RWPE2 (cell line): Measurements from ENCODE around the gene NELFB.

Experiments used
- ATAC-seq: fragments of 200-7000 bp; cut with Tn5 transposase; 3 replicates; pipeline ENCODE4 v1.9.1; 2021; ENCODE audit warnings: low read depth
- DNase-seq: peaks from one replicate; pipeline ENCODE4 v3.0.0-alpha.2; 2020; ENCODE audit warnings: low spot score
- H3K27ac ChIP-seq: fragments of 450-650 bp; 2 replicates; pipeline ENCODE4 v1.5.1; 2017; ENCODE audit warnings: mild to moderate bottlenecking; ENCODE audit not compliant: poor library complexity, severe bottlenecking
- H3K27me3 ChIP-seq: fragments of 250-450 bp; sonication (Bioruptor Pico); 2 replicates; pipeline ENCODE4 v1.5.1; 2021; ENCODE audit warnings: mild to moderate bottlenecking, moderate library complexity; ENCODE audit not compliant: insufficient read depth, poor library complexity, severe bottlenecking
- H3K36me3 ChIP-seq: fragments of 250-450 bp; sonication (Bioruptor Pico); 2 replicates; pipeline ENCODE4 v1.5.1; 2020; ENCODE audit warnings: low read depth, mild to moderate bottlenecking, moderate library complexity
- H3K4me1 ChIP-seq: fragments of 250-450 bp; sonication (Bioruptor Pico); 2 replicates; pipeline ENCODE4 v1.5.1; 2021; ENCODE audit warnings: mild to moderate bottlenecking, moderate library complexity; ENCODE audit not compliant: insufficient read depth, poor library complexity, severe bottlenecking
- H3K4me3 ChIP-seq: fragments of 250-450 bp; sonication (Bioruptor Pico); 2 replicates; pipeline ENCODE4 v1.5.1; 2021; ENCODE audit warnings: mild to moderate bottlenecking, moderate library complexity; ENCODE audit not compliant: severe bottlenecking
- H3K9me3 ChIP-seq: fragments of 250-450 bp; sonication (Bioruptor Pico); 2 replicates; pipeline ENCODE4 v1.5.1; 2021; ENCODE audit warnings: mild to moderate bottlenecking, moderate library complexity; ENCODE audit not compliant: severe bottlenecking
- TF ChIP-seq, protein P1 (sequence below): fragments of 450-650 bp; IDR thresholded peaks from one replicate; pipeline ENCODE4 v1.5.1; 2017; ENCODE audit warnings: mild to moderate bottlenecking, moderate library complexity; ENCODE audit not compliant: poor library complexity, severe bottlenecking

NELFB gene

DNA sequence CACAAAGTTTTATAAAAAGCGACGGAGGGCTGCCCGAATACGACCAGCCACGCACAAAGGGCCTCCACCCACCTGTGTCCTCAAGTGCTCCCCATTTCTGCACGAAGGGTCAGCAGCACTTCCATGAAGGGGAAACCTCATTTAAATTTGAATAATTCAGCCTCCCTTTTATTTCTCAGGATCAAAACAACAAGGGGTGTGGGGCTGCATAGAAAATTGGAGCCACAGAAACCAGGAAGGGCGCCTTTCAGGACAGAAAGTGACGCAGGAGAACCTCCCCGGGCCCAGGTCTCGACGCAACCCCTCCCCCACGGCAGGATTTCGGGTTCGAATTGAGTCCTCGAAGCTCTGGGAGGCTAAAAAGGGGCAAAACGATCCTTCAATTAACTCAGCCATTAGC, 44.8 kb downstream of the NELFB start:
- Histone ChIP-seq H3K27ac (no peak overlapping the region), H3K4me1 (peaks cover 14% of the 10 kb centered on the region), H3K9me3 (no peaks in the 10 kb centered on the region), H3K27me3 (peaks cover 4% of the 10 kb centered on the region), H3K36me3 (no peaks in the 10 kb centered on the region), H3K4me3 (peak overlapping the region; percentile 44)
- no peak for ATAC-seq
- no peak for DNase-seq
- TF ChIP-seq, protein P1, sequence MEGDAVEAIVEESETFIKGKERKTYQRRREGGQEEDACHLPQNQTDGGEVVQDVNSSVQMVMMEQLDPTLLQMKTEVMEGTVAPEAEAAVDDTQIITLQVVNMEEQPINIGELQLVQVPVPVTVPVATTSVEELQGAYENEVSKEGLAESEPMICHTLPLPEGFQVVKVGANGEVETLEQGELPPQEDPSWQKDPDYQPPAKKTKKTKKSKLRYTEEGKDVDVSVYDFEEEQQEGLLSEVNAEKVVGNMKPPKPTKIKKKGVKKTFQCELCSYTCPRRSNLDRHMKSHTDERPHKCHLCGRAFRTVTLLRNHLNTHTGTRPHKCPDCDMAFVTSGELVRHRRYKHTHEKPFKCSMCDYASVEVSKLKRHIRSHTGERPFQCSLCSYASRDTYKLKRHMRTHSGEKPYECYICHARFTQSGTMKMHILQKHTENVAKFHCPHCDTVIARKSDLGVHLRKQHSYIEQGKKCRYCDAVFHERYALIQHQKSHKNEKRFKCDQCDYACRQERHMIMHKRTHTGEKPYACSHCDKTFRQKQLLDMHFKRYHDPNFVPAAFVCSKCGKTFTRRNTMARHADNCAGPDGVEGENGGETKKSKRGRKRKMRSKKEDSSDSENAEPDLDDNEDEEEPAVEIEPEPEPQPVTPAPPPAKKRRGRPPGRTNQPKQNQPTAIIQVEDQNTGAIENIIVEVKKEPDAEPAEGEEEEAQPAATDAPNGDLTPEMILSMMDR, result no peak

DNA sequence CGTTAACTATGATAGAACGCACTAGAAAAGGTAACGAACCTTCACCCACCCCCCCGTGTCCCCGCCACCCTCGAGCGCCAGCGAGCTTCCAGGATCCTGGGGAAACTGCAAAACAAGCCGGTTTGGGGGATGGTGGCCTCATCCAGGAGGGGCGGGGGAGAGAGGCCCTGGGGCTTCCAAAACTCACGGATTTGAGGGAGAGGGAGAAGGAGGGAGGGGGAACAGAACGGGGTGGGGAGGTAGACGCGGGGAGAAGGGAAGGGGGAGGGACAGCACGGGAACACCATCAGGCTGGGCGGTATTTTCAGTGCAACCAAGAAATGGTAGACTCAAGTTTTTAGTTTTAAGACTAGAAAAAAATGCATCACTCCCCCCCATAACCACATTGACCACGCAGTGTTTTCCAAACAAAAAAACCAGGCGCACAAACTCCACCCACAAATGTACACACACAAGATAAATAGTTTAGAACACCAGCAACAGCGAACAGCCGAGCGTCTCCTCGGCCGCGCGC, 45.5 kb downstream of the NELFB start:
- DNase-seq, result no peak
- Histone ChIP-seq H3K27ac (no peak overlapping the region), H3K4me3 (peak overlapping the region; percentile 44), H3K4me1 (peaks cover 14% of the 10 kb centered on the region), H3K36me3 (no peaks in the 10 kb centered on the region), H3K9me3 (no peaks in the 10 kb centered on the region), H3K27me3 (peaks cover 4% of the 10 kb centered on the region)
- no peak for ATAC-seq
- TF ChIP-seq, protein P1, result no peak

DNA sequence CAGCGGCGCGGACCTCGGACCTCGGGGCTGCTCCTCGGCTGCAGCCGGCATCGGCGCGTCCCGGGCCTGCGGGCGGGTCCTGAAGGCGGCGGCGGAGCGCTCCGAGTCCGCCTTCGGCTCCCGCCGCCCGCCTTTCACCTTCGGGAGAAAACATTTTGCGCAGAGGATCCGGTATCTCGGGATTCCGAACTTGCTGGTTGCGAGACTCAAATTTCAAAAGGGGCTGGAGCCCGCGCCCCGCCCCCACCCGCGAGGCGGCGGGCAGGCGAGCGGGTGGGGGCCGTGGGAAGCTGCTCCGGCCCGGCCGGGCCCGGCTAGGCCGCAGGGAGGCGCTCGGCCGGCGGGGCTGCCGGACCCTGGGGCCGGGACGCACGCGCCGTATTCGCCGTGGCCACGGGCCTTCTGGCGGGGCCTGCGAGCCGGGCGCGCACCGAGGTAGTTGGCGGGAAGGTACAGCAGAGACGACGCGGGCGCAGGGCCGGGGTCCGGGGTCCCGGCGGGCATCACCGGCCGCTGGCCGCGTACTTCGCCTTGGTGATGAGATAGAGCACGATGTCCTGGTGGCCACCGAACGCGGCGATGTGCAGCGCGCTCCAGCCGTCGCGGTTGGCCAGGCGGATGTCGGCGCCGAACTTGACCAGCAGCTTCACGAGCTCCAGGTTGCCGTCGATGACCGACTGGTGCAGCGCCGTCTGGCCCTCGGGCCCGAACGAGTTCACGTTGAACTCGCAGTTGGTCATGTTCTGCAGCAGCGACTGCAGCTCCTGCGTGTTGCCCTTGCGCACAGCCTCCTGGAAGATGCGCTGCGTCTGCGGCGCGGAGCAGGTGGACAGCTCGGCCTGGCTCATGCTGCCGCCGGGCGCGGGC, 46.2 kb downstream of the NELFB start:
- Histone ChIP-seq H3K9me3 (no peaks in the 10 kb centered on the region), H3K4me3 (peak overlapping the region; percentile 44), H3K27me3 (peaks cover 4% of the 10 kb centered on the region), H3K36me3 (no peaks in the 10 kb centered on the region), H3K4me1 (peaks cover 14% of the 10 kb centered on the region), H3K27ac (no peak overlapping the region)
- TF ChIP-seq, protein P1, result peak; percentile 30
- ATAC-seq (peak; percentile 13), DNase-seq (no peak)

DNA sequence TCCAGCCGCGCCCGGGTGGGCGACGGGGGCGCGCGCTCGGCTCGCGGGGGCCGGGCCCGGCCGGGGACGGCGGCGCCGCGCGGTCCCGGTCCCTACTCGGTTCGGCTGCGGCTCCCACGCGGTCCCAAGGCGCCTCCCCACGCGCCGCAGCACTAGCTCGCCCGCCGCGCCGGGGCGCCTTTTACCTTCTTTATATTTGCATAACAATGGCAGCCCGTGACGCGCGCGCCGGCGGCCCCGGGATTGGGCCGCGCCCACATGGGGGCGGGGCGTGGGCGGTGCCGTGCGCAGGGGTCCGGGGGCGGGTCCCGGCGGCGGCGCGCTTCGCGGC, 47.0 kb downstream of the NELFB start, which contains the start of gene NRARP:
Gene NRARP (minus strand): TSS at position 154 of the 331 bp plus-strand sequence. CDS start 343 bp downstream, outside the sequence.
- peak; percentile 26 for ATAC-seq
- TF ChIP-seq, protein P1, result no peak
- Histone ChIP-seq H3K27ac (peak within 1 kb of the TSS; percentile 32), H3K27me3 (peaks cover 4% of the 10 kb centered on the region), H3K4me1 (peaks cover 14% of the 10 kb centered on the region), H3K4me3 (peak within 1 kb of the TSS; percentile 44), H3K36me3 (no peaks in the 10 kb centered on the region), H3K9me3 (no peaks in the 10 kb centered on the region)
- peak; percentile 91 for DNase-seq
